HEK293 (cell line): ENCODE data around the gene IGSF21.
A peak's percentile ranks its signal among the peaks of the same experiment; 100 is the strongest.

Experiments
- CTCF ChIA-PET: fragments of 350-600 bp; formaldehyde crosslinking; extraction: SDS; loops from one replicate; lab custom pipeline; 2021; ENCODE audit warnings: antibody characterized with exemption; lab: Yijun Ruan, JAX
- POLR2A ChIA-PET: fragments of 300-600 bp; formaldehyde crosslinking; extraction: SDS; loops from one replicate; lab custom pipeline; 2020; ENCODE audit warnings: antibody characterized with exemption, inconsistent platforms; lab: Yijun Ruan, JAX
- H3K27ac ChIP-seq: fragments of 200-500 bp; sonication (Bioruptor generic); 2 replicates; pipeline ENCODE4 v1.5.1; 2014; ENCODE audit warnings: low read depth, low read length, control low read depth, inconsistent platforms; ENCODE audit errors: extremely low read depth
- H3K36me3 ChIP-seq, 2 experiments: fragments of 200-500 bp in 1 of 2; sonication (Bioruptor generic) in 1 of 2; 1 replicate in 1 of 2; 2 replicates in 1 of 2; pipeline ENCODE4 v1.5.1; 2014 to 2017; ENCODE audit warnings: inconsistent platforms in 2 of 2, low read length in 2 of 2; ENCODE audit not compliant: control insufficient read depth in 2 of 2, insufficient read depth in 1 of 2
- H3K4me1 ChIP-seq: fragments of 200-500 bp; sonication (Bioruptor generic); 2 replicates; pipeline ENCODE4 v1.5.1; 2014; ENCODE audit warnings: mild to moderate bottlenecking, low read length, inconsistent platforms; ENCODE audit not compliant: control insufficient read depth, insufficient read depth
- H3K4me3 ChIP-seq: 2 replicates; pipeline ENCODE4 v1.5.1; 2011; ENCODE audit warnings: low read depth, mild to moderate bottlenecking, control low read depth, low read length, moderate library complexity
- H3K9me3 ChIP-seq: fragments of 200-500 bp; sonication (Bioruptor generic); 2 replicates; pipeline ENCODE4 v1.5.1; 2014; ENCODE audit warnings: low read depth, low read length, inconsistent platforms; ENCODE audit not compliant: control insufficient read depth, insufficient read depth
- GFI1B ChIP-seq: fragments of 450-650 bp; formaldehyde crosslinking; IDR thresholded peaks from 2 replicates; pipeline ENCODE4 v1.5.1; 2016; ENCODE audit warnings: missing biosample characterization, missing genetic modification characterization
- SETDB1 ChIP-seq: IDR thresholded peaks from one replicate; pipeline ENCODE4 v1.6.1; 2017; ENCODE audit warnings: mild to moderate bottlenecking, low read length, moderate library complexity, mixed read lengths; ENCODE audit not compliant: insufficient read length
- TRIM28 ChIP-seq: IDR thresholded peaks from 2 replicates; pipeline ENCODE4 v1.6.1; 2011; ENCODE audit warnings: low read length, control low read depth, borderline replicate concordance
- ZNF223 ChIP-seq: fragments of 450-650 bp; formaldehyde crosslinking; IDR thresholded peaks from 2 replicates; pipeline ENCODE4 v1.5.1; 2016; ENCODE audit warnings: missing biosample characterization, missing genetic modification characterization
- ZNF433 ChIP-seq: fragments of 450-650 bp; formaldehyde crosslinking; IDR thresholded peaks from 2 replicates; pipeline ENCODE4 v1.5.1; 2016; ENCODE audit warnings: missing biosample characterization, missing genetic modification characterization, low read depth
- ZSCAN30 ChIP-seq: fragments of 450-650 bp; IDR thresholded peaks from 2 replicates; pipeline ENCODE4 v1.5.1; 2018; ENCODE audit warnings: missing biosample characterization, mild to moderate bottlenecking, missing genetic modification characterization, moderate library complexity

Gene IGSF21

DNA sequence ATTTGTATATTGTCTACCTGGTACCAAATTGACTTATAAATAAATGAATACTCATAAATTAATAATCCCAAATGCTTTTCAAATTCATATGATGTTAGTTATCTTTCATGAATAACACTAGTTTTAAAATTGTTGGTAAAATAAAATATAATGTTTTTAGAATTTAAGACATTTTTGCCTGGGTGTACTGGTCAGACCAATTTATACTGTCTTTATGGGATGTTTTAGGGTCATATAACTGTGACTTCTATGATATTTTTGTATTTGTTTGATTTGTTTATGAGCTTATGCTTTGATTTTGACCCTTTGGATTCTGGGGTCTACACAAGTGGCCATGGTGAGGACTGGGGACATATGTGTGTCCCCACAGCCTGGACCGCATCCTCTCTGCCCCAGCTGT lies 319.0 kb downstream of the IGSF21 start:
- Histone ChIP-seq H3K36me3 (no peaks in the 10 kb centered on the region), H3K4me1 (no peaks in the 10 kb centered on the region), H3K27ac (no peak overlapping the region), H3K4me3 (no peak overlapping the region), H3K9me3 (no peaks in the 10 kb centered on the region)
- TF ChIP-seq ZSCAN30: no peak
- TF ChIP-seq ZNF223 (tag by site-specific recombination): no peak
- TF ChIP-seq GFI1B (tag by site-specific recombination): no peak
- TF ChIP-seq TRIM28: peak; percentile 72; the same call in 1 of the 2 replicates
- TF ChIP-seq SETDB1: peak; percentile 94
- TF ChIP-seq ZNF433 (tag by site-specific recombination): no peak
- POLR2A ChIA-PET: no interaction called here
- CTCF ChIA-PET: no interaction called here
